ENCODE results near the gene SLCO4A1. TPM values are rescaled to one million over a fixed set of nuclear protein-coding genes. Genes with fewer than 3 reads are reported as not detected.
"Not testable (repeated sequence)": the region's sequence is repeated elsewhere in the genome, so short reads cannot be mapped to it uniquely, and the experiment has no call there.

The SLCO4A1 gene
- total RNA-seq, 1 donor from 2014 or later, result 24.1 TPM

DNA sequence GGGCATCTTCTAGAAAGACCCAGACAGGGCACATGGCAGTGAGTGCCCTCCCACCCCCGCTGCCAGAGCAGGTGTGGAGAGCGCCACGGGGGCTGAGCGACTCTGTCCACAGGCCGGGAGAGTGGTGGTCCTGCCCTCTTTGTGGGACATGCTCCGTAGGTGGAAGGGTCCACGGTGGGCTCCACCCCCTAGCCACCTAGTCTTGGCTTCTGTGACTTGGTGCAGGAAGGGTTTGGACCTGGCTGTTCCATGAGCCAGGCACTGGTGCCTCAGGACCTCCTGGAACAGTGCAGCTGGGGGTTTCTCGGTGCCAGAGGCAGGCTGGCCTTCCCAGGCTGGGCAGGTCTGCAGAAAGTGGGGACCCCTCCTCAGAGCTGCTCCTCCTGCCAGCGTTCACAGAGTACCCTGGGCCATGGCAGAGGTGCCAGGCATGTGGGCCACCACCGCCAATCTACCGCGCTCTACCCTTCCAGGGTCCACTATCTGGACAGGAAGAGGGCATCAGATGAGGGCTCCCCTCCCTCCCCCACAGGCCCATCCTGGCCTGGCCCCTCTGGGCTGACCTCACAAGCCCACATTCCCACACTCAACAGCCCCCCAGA, 23.0 kb downstream of the SLCO4A1 start:
- no peak for DNase-seq (ENCODE audit: low spot score)

DNA sequence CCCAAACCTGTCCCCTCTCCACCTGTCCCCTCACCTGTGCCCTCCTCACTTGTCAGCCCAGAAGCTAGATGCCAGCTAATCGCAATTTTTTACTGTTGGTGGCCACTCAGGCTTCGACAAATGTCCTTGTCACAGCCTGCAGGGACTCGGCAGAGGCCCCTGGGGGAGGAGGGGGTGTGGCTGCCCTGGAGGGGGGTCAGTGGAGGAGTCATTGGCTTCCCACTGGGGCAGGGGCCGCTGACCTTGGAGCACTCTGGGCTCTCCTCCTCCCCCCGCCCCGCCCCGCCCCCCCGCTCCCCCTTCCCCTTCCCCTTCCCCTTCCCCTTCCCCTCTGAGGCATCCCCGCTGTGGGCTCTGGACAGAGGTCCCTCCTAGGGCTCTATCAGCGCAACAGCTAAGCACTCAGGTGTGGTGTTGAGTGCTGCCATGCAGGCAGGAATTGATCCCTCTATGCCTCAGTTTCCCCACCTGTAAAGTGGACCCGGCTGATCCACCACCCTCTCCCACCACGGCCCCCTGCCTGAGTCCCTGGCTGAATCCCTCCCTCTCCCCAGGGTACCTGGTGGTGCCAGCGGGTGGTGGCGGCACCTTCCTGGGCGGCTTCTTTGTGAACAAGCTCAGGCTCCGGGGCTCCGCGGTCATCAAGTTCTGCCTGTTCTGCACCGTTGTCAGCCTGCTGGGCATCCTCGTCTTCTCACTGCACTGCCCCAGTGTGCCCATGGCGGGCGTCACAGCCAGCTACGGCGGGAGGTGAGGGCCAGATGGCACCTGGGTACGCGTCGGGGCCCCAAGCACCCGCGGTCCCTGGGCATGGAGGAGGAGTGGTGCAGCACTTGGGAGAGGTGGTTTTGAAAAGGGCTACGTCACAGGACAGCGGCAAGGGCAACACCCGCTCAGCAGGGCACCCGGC, 23.8 kb downstream of the SLCO4A1 start:
- no peak for DNase-seq (ENCODE audit: low spot score)

DNA sequence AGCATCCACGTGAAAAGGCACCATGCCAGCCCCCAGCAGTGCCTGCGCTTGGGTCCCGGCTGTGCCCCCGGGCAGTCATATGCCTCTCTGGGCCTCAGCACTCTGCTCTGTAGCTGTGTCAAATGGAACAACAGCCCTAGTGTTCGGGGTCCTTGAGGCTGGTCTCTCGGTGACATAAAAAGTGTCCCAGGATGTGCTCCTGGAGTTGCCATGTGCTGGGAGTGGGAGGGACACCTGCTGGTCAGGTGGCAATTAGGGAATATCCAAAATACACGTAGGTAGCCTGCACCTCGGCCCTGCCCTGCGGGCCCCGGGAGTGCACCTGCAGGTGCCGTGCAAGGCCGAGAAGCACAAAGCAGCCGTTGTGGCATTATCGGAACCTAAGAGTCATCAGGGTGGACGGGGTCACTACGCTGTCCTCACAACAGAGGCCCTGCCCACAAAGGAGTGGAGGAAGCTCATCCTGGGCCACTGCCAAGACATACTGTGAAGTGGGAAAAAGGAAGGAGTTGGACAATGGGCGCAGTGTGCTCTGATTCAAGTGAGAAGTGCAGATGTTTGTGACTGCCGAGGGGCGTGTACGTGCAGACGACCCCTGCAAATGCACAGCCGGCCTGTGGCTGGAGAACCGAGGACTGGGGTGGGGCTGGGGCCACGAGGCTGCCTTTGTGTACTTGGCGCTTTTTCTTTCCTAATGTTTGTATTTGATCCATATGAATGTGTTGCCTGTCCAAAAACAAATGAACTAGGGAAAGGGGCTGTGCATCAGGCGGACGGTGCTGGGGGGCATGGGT, 24.6 kb downstream of the SLCO4A1 start:
- DNase-seq (ENCODE audit: low spot score), result no peak

DNA sequence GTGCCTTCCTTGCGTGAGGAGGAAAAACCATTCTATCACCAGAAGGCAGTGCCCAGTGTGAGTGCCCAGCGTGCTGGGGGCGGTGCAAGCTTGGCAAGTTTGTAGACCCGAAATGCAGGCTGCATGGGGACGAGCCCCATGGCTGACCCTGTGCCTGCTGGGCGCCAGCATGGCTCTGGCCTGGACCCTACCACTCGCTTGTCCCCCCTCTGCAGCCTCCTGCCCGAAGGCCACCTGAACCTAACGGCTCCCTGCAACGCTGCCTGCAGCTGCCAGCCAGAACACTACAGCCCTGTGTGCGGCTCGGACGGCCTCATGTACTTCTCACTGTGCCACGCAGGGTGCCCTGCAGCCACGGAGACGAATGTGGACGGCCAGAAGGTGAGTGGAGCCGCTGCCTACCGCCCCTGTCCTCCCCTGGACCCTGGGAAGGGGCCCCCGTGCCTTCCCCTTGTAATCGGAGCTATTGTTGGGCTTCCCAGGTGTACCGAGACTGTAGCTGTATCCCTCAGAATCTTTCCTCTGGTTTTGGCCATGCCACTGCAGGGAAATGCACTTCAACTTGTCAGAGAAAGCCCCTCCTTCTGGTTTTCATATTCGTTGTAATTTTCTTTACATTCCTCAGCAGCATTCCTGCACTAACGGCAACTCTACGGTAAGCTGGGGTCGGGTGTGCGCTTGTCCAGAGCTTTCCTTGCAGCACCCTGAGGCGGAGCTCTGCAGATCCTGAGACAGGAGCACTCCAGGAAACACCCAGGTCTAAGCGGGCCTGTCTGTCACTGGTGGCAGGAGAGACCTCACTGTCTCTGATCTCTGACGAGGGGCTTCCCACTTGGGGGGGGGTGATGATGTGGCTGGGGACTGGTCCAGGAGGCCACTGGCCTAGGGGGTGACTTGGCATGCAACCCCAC, 25.5 kb downstream of the SLCO4A1 start:
- DNase-seq (ENCODE audit: low spot score), result no peak

DNA sequence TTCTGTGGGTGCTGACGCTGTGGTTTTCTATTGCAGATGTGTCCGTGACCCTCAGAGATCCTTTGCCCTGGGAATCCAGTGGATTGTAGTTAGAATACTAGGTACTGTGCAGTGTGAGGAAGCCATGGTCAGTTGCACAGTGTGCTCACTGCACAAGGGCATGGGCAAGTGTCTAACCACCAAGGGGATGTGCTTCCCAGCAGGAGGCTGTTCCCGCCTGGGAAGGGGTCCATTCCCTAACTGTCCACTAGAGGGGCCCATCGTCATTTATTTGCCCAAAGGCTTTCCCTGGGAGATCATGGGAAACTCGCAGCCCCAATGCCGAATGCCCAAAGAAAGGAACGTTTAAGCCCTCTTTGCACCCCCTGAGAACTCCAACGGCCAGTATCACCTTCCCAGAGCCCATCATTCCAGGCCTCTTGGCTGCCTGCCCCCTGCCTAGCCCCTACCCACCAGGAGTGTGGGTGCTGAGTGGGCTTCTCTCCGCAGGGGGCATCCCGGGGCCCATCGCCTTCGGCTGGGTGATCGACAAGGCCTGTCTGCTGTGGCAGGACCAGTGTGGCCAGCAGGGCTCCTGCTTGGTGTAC, 26.2 kb downstream of the SLCO4A1 start:
- peak; percentile 86 for DNase-seq (ENCODE audit: low spot score)

DNA sequence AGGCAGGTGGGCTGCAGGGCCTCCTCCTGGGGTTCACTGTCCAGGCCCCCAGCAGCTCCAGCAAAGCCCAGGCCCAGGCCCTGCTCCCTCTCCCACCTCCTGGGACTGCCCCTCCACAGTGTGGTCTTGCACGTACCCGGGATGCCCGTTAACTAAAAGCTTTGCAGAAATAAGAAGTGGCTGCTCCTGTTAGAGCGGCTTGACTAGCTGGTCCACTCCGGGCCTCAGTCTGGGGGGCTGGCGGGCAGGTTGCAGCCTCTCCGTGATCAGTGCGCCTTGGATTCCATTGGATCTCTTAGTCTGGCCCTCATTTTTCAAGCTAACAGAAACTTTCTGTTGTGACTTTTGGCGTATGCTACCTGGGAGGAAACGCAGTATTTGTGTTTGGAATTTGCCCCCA, 26.9 kb downstream of the SLCO4A1 start:
- DNase-seq (ENCODE audit: low spot score), result peak; percentile 52

DNA sequence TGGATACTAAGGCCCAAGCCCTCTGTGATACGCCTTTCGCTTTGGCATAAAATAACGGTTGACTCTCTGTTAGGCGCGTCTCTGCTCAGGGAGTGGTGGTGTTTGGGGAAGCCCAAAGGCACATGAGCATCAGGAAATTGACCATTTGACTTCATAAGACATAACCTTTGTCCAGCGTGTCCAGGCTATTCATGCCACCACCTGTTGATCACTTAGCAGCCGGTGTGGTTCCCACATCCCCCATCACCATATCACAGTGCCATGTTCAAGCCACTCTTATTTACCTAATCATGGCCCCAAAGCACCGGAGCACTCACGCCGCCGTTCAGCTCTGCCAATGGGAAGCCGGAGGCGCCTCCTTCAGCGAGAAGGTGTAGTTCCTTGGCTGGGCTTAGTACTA, 27.9 kb downstream of the SLCO4A1 start:
- no peak for DNase-seq (ENCODE audit: low spot score)

DNA sequence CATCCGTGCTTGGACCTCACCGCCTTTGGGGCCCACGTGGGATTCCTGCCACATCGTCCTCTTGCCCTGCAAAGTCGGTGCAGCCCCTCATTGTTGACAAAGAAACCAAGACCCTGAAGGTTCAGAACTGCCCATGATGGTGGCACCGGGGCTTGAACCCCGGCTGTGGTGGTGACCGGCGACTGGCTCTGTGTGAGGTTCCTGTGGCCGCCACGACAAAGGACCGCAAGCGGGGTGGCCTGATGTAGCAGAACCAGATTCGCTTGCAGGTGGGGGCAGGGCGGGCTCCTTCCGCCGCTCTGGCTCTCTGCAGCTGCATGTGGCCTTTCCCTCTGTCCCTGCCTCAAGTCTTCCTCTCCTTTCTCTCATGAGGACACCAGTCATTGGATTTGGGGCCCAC, 28.7 kb downstream of the SLCO4A1 start:
- DNase-seq (ENCODE audit: low spot score), result no peak

DNA sequence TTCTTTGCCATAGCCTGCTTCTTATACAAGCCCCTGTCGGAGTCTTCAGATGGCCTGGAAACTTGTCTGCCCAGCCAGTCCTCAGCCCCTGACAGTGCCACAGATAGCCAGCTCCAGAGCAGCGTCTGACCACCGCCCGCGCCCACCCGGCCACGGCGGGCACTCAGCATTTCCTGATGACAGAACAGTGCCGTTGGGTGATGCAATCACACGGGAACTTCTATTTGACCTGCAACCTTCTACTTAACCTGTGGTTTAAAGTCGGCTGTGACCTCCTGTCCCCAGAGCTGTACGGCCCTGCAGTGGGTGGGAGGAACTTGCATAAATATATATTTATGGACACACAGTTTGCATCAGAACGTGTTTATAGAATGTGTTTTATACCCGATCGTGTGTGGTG, 29.5 kb downstream of the SLCO4A1 start:
- DNase-seq (ENCODE audit: low spot score), result no peak

DNA sequence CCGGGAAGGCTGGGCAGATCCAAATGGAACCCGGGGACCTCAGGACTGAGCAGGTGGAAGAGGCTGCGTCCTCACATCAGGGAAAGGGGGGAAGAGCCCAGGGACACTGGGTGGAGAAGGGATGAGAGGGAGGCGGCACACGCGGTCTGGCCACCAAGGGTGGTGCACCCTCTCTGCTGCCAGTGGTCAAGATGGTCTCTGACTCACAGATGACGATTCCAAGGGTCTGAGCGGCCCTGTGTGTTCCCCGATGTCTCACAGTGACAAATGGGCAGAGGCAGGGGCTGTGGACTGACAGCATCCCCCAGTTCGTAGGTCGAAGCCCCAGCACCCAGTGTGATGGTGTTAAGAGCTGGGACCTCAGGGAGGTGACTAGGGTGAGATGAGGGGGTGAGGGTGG, 32.1 kb downstream of the SLCO4A1 start:
- no peak for DNase-seq (ENCODE audit: low spot score)

DNA sequence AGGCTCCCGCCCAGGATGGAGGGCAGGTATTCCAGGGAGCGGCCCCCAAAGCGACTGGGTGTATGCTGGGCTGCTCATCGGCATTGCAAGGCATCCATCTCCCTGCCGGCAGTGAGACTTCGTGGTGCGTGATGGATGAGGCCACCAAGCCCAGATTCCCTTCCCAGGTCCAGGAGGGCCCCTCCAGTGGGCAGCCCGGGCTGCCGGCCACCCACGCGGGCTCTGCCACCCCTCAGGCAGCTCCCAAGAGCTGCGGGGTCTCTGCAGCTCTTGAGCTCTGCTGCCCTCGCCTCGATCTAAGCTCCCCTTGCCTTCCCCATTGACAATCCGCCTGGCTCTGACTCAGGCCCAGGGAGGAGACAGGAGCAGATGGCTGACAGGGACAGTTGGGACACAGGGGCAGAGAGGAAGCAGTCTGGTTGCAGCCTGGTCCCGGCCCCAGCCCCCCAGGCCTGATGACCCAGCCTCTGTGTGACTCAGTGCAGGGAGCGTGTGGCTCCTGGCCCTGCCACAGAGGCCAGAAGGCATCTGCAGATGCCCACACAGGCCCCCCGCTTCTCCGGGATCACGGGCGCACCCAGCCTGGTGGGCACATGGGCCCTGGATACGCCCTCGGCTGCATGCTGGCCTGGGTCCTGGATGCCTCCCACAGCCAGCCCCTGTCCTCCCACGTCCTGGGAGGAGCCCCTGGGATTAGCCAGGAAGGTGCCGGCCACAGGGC, 33.0 kb downstream of the SLCO4A1 start:
- no peak for DNase-seq (ENCODE audit: low spot score)

DNA sequence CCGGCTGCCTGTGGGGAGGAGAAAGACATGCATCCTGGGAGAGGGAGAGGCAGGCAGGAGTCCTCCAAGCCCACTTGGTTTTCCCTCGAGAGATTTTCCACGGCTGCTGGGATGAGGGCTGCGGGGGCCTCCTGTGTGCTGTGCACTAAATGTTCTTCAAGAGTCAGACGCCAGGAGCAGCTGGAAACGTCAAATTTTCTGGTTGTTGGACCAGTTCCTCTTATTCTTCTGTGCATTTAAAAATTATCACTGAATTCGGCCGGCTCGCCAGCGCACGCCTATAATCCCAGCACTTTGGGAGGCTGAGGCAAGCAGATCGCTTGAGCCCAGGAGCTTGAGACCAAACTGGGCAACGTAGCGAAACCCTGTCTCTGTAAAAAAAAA, 33.6 kb downstream of the SLCO4A1 start:
- DNase-seq (ENCODE audit: low spot score), result no peak

DNA sequence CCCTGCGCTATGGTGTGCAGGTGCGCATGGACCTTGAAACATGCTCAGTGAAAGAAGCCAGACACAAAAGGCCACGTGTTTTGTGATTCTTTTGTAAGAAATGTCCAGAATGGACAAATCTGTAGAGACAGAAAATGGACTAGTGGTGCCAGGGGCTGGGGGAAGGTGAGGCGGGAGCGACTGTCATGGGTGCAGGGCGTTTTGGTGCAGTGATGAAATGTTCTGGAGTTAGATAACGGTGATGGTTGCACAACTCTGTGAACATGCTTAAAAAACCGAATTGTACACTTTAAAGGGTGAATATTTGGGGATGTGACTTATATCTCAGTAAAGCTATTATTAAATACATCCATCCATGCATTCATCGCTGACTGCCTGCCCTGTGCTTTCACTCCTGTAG, 34.7 kb downstream of the SLCO4A1 start:
- no peak for DNase-seq (ENCODE audit: low spot score)

DNA sequence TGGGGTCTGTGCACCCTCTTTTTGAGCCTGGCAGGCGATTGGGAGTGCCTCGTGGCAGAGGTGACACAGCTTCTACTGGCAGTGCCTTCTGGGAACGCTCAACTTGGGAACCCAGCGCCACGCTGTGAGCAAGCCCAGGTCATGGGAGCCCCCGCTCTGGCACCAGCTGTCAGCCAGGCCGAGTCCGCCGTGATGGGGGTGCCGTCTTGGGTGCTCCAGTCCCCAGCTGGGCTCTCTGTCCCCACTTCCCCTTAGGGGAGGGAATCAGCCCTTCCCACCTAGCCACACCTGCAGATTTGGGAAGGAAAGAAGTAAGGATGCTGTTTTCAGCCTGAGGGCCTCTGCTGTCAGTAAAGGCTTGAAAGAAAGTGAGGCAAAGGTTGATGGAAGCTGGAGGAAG, 35.4 kb downstream of the SLCO4A1 start:
- no peak for DNase-seq (ENCODE audit: low spot score)

DNA sequence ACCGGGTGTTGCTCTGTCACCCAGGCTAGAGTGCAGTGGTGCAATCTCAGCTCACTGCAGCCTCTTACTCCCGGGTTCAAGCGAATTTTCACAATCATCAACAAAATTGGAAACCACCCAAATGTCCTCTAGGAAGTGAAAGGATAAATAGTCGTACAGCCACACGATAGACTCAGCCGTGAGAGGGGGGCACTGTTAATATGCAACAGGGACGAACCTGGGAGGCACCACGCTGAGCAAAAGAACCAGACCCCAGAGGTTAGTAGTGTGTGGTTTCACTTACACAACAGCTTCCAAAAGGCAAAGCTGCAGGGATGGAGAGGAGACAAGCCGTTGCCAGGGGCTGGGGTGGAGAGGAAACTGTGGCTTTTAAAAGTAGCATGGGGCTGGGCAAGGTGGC, 36.2 kb downstream of the SLCO4A1 start:
- DNase-seq (ENCODE audit: low spot score), result no peak

DNA sequence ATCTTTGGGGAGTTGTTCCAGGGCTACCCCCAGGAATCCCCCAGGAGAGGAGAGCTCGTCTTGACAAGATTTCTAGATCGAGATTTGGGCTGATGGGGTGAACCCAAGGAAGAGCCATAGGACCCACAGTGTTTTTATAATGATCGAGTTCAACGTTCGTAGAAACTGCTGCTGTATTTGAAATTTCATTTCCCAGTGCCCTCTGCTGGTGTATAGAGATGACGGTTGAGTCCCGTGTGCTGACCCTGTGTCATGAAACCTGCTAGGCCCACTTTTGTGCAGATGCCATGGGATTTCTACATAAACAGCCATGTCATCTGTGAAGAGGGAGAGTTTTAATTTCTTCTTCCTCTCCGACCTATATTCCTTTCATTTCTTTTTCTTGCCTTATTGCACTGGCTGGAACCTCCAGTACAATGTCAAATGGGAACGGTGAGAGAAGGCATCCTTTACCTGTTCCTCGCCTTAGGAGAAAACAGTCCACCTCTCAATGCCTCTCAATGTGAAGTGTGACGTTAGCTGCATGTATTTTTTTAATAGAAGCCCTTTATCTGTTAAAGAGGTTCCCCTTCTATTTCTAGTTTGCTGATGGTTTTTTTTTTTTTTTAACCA, 37.8 kb downstream of the SLCO4A1 start:
- DNase-seq (ENCODE audit: low spot score), result no peak

DNA sequence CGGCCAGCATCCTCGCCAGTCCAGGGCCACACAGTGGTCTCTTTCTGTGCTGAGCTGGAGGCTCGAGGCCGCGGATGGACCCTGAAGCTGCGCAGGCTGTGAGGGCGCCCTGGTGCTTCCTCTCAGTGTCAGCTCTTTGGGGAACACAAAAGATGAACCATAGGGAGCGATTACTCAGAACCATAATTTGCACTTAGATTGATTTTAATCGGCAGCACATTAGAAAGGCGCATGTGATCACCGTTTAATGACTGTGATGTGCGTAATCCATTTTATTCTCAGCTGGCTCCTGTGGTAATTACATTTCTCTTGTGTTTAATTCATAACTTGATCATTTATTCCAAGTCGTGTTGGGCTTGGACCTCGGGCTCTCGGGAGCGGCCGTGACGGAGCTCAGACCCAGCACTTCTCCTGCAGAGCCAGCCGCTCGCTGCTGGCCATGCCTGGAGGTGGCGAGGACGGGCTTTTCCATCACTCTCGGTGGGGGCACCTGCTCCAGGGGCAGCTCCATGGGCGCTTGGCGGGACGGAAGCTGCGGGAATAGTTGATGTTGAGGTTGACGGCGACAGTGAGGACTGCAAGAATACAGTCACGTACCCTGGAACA, 40.7 kb downstream of the SLCO4A1 start:
- DNase-seq (ENCODE audit: low spot score), result no peak

DNA sequence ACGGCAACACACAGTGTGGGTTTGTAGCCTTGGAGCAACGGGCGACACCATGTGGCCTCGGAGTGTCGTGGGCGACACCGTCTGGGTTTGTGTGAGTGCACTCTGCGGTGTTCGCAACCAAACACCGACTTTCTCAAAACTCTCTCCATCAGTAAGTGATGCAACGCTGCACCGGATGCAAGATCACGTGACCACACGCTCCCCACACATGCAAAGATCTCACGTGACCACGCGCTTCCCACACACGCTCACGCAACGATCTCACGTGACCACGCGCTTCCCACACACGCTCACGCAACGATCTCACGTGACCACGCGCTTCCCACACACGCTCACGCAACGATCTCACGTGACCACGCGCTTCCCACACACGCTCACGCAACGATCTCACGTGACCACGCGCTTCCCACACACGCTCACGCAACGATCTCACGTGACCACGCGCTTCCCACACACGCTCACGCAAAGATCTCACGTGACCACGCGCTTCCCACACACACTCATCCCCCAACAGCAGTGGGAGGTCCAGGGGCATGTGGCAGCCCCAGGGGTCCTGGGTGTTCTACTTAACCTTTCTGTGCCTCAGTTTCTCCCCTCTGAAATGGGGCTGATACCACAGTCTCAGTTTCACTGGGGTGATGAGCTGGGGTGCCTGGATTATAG, 41.5 kb downstream of the SLCO4A1 start:
- DNase-seq (ENCODE audit: low spot score), result not testable (repeated sequence)

DNA sequence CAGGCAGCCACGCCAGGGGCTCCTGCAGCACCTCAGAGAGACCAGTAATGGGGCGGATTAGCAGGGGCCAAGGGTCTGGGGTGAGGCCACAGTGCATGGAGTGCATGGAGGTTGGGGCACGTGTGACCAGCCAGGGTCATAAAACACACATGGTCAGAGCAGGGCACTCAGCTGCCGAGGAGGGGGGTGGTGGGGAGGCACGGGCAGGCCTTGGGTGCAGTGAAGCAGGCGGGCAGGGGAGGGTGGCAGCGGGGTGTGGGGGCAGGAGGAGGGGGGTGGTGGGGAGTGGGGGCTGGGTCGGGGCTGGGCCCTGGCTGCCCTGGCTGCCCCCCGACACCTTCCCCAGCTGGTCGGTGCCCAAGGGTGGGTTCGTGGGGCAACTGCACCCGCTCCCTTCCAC, 42.7 kb downstream of the SLCO4A1 start:
- no peak for DNase-seq (ENCODE audit: low spot score)

Measured in umbilical cord (tissue), 2 donors.